Left lung (tissue), 14 donors: ENCODE data around the gene SNRNP35. TPM values are rescaled to one million over a fixed set of nuclear protein-coding genes. Genes with fewer than 3 reads are reported as not detected.
"Not testable (repeated sequence)": the region's sequence is repeated elsewhere in the genome, so short reads cannot be mapped to it uniquely, and the experiment has no call there.

Source experiments
- ATAC-seq: fragments of 200-7000 bp; cut with Tn5 transposase; one replicate; pipeline ENCODE4 v1.9.1; 2020; ENCODE audit warnings: moderate library complexity
- DNase-seq, 4 donors: peaks; one replicate each; pipeline ENCODE4 v3.0.0-alpha.2; 2013 to 2020
- H3K27ac ChIP-seq, 2 donors: fragments of 200-600 bp; sonication (generic) in 1 of 2; one replicate each; pipeline versions ENCODE4 v1.5.0 to v1.8.0; 2020 to 2021
- H3K27me3 ChIP-seq, 2 donors: fragments of 200-600 bp; sonication (generic) in 1 of 2; one replicate each; pipeline versions ENCODE4 v1.5.0 to v1.8.0; 2020 to 2021
- H3K36me3 ChIP-seq, 2 donors: fragments of 200-600 bp; sonication (generic) in 1 of 2; one replicate each; pipeline versions ENCODE4 v1.5.0 to v1.8.0; 2020 to 2021
- H3K4me1 ChIP-seq, 2 donors: fragments of 200-600 bp; one replicate each; pipeline ENCODE4 v1.8.0; 2021
- H3K4me3 ChIP-seq, 2 donors: fragments of 200-600 bp; sonication (generic) in 1 of 2; one replicate each; pipeline versions ENCODE4 v1.5.0 to v1.8.0; 2020 to 2021; ENCODE audit warnings: mild to moderate bottlenecking in 1 of 2
- H3K9me3 ChIP-seq, 2 donors: fragments of 200-600 bp; sonication (generic) in 1 of 2; one replicate each; pipeline versions ENCODE4 v1.5.0 to v1.8.0; 2020 to 2021
- CTCF ChIP-seq, 2 donors: fragments of 200-600 bp; sonication (generic) in 1 of 2; IDR thresholded peaks; one replicate each; pipeline versions ENCODE4 v1.5.0 to v1.8.0; 2021; ENCODE audit warnings: antibody characterized with exemption in 2 of 2
- intact Hi-C, 2 donors: fragments of 100-400 bp; cut with DNase I; formaldehyde crosslinking; loops; one replicate each; pipeline versions ENCODE4 v1.11.2 to v1.14.2; 2022
- long read RNA-seq, 12 donors: library from polyadenylated mRNA in 2 of 12; unstranded in 2 of 12; transcript quantifications; one replicate each; pipeline ENCODE4 v2.0.0 and lab custom pipeline, GENCODE V29; 2019 to 2026
- polyA plus RNA-seq, 6 donors: library from polyadenylated mRNA; unstranded; fragments of 120-200 nt; gene quantifications; one replicate each; pipeline ENCODE4 v1.2.1, GENCODE V29; 2013; ENCODE audit not compliant: insufficient read length in 6 of 6
- total RNA-seq, 2 donors: library from RNA; stranded (reverse); fragmentation: NEBNext Ultra II Directional; extraction: Animal tissue kit (Norgen Biotek cat#: 25700); gene quantifications; one replicate each; pipeline ENCODE4 v1.2.1, GENCODE V29; 2021
- donor health status: DM: no; HTN: yes; CAD: no.
- donor health status: DM: no; HTN: no; CAD: no.

Gene SNRNP35, protein sequence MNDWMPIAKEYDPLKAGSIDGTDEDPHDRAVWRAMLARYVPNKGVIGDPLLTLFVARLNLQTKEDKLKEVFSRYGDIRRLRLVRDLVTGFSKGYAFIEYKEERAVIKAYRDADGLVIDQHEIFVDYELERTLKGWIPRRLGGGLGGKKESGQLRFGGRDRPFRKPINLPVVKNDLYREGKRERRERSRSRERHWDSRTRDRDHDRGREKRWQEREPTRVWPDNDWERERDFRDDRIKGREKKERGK
- total RNA-seq: 10 to 100 TPM; 22.6 to 24.5 TPM
- polyA plus RNA-seq: 10 to 100 TPM; 35.3 to 42.6 (median 39.0) TPM
- long read RNA-seq, donor 1, transcript SNRNP35-203 (2 exons, 1,975 nt): major isoform, 21 of 50 reads
- long read RNA-seq, donor 1, partial matches to known transcripts: 17 of 50 reads
- long read RNA-seq, donor 1, other reads (novel, unspliced or antisense): 8 of 50 reads
- long read RNA-seq, donor 2, transcript SNRNP35-203 (2 exons, 1,975 nt): major isoform, 14 of 41 reads
- long read RNA-seq, donor 2, partial matches to known transcripts: 13 of 41 reads
- long read RNA-seq, donor 2, other reads (novel, unspliced or antisense): 9 of 41 reads
- long read RNA-seq, donor 3, transcript SNRNP35-203 (2 exons, 1,975 nt): major isoform, 11 of 12 reads
- long read RNA-seq, donor 3, partial matches to known transcripts: 0 of 12 reads
- long read RNA-seq, donor 3, other reads (novel, unspliced or antisense): 0 of 12 reads
- long read RNA-seq, donor 4, transcript SNRNP35-203 (2 exons, 1,975 nt): major isoform, 21 of 23 reads
- long read RNA-seq, donor 4, partial matches to known transcripts: 0 of 23 reads
- long read RNA-seq, donor 4, other reads (novel, unspliced or antisense): 2 of 23 reads
- long read RNA-seq, donor 5, transcript SNRNP35-203 (2 exons, 1,975 nt): major isoform, 12 of 25 reads
- long read RNA-seq, donor 5, partial matches to known transcripts: 11 of 25 reads
- long read RNA-seq, donor 5, other reads (novel, unspliced or antisense): 0 of 25 reads
- long read RNA-seq, donor 6, transcript SNRNP35-203 (2 exons, 1,975 nt): major isoform, 20 of 21 reads
- long read RNA-seq, donor 6, partial matches to known transcripts: 0 of 21 reads
- long read RNA-seq, donor 6, other reads (novel, unspliced or antisense): 0 of 21 reads
- long read RNA-seq, donor 7, transcript SNRNP35-203 (2 exons, 1,975 nt): major isoform, 6 of 18 reads
- long read RNA-seq, donor 7, partial matches to known transcripts: 0 of 18 reads
- long read RNA-seq, donor 7, other reads (novel, unspliced or antisense): 9 of 18 reads
- long read RNA-seq, donor 8, transcript SNRNP35-203 (2 exons, 1,975 nt): major isoform, 17 of 46 reads
- long read RNA-seq, donor 8, partial matches to known transcripts: 26 of 46 reads
- long read RNA-seq, donor 8, other reads (novel, unspliced or antisense): 0 of 46 reads
- long read RNA-seq, donor 9: 0 reads
- long read RNA-seq, donor 10, transcript SNRNP35-203 (2 exons, 1,975 nt): major isoform, 34 of 39 reads
- long read RNA-seq, donor 10, partial matches to known transcripts: 0 of 39 reads
- long read RNA-seq, donor 10, other reads (novel, unspliced or antisense): 2 of 39 reads
- long read RNA-seq, donor 11, transcript SNRNP35-203 (2 exons, 1,975 nt): major isoform, 14 of 46 reads
- long read RNA-seq, donor 11, partial matches to known transcripts: 17 of 46 reads
- long read RNA-seq, donor 11, other reads (novel, unspliced or antisense): 10 of 46 reads
- long read RNA-seq, donor 12, transcript SNRNP35-203 (2 exons, 1,975 nt): major isoform, 6 of 32 reads
- long read RNA-seq, donor 12, partial matches to known transcripts: 6 of 32 reads
- long read RNA-seq, donor 12, other reads (novel, unspliced or antisense): 17 of 32 reads

DNA sequence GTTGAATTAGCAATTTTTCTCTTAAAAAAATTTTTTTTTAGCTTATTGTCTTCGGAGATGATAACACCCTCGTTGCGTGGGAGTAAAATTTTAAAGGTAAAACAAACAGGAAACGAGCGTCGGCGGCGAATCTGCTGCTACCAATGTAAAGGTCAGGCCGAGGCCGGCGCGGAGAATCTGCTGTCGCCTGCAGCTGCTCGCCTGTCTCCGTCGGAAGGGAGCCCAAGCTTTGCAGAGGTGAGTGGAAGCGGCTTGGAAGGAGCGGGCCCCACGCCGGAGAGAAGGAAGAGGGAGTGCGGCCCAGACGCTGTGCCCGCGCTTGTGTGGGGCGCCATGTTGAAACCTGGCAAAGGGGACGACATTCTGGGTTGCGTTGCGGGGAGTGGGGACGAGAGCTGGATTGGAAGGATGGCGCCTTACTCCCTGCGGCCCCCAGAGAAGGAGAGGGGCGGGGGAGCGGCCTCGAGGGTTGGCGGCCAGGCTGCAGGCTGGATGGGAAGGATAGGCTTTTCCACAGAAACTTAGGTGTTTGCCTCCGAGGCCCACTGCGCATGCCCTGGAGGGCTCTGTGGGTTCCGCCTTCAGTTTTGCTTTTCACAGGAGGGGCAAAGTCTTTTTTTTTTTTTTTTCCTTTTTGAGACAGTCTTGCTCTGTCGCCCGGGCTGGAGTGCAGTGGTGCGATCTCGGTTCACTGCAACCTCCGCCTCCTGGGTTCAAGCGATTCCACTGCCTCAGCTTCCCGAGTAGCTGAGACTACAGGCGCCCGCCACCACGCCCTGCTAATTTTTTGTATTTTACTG lies at the start of gene SNRNP35:
Gene SNRNP35, plus strand, starts transcription at position 160 of the 800 bp plus-strand sequence. CDS start 7,402 bp downstream, outside the sequence.
- peak; percentile 86 to 90 (median 90) for DNase-seq
- intact Hi-C loops: no loop called here
- ATAC-seq: peak; percentile 88
- Histone ChIP-seq H3K4me1 (peaks cover 0 to 20% of the 10 kb centered on the region in 2 donors), H3K36me3 (peaks cover 0 to 3% of the 10 kb centered on the region in 2 donors), H3K9me3 (no peaks in the 10 kb centered on the region), H3K4me3 (peak within 1 kb of the TSS; percentile 59 to 72), H3K27me3 (no peaks in the 10 kb centered on the region), H3K27ac (peak within 1 kb of the TSS; percentile 99 to 100)
- TF ChIP-seq CTCF (IDR thresholded peaks at IDR 0.05): no peak

DNA sequence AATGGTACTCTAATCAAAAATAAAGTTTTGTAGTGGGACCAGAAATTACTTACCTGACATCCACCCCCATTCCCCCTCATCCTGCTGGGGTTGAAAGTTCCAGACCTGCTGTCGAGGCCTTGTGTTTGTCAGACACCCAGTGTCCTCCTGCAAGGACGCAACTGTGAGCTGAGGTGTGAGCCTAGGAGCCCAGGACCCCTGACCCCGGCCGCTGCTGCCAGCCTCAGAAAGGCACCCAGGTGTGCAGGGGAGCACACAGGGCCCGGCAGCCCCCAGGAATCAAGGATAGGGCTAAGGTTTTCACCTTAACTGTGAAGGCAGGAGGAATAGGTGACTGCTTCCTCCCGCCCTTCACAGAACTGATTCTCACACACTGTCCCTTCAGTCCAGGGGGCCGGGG lies 49.3 kb upstream of the SNRNP35 start:
- H3K27ac ChIP-seq, DNase-seq, H3K9me3 ChIP-seq, H3K4me1 ChIP-seq, ATAC-seq, H3K27me3 ChIP-seq, intact Hi-C loops, H3K4me3 ChIP-seq: not testable (repeated sequence)
- peaks cover 5 to 89% of the 10 kb centered on the region in 2 donors for H3K36me3 ChIP-seq

DNA sequence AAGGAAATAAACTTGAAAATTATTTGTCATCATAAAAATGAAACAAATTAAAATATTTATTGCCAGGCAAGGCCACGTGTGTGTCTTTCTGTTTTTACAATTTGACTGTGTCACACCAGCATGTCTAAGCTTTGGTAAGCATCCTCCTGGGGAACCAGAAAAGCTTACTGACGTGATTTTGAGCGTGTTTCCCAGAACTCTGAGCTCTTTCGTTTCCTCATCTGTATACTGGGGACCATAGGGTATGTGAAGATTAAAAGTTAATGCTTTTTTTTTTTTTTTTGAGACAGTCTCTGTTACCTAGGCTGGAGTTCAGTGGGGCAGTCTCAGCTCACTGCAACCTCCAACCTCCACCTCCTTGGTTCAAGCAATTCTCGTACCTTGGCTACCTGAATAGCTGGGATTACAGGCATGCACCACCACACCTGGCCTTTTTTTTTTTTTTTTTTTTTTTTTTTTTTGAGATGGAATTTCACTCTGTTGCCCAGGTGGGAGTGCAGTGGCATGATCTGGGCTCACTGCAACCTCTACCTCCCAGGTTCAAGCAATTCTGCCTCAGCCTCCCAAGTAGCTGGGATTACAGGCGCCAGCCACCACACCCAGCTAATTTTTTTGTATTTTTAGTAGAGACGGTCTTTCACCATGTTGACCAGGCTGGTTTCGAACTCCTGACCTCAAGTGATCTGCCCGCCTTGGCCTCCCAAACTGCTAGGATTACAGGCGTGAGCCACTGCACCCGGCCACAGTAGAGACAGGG lies 48.5 kb upstream of the SNRNP35 start:
- H3K27me3 ChIP-seq, ATAC-seq, H3K27ac ChIP-seq, H3K4me3 ChIP-seq, DNase-seq, H3K4me1 ChIP-seq, H3K9me3 ChIP-seq, intact Hi-C loops: not testable (repeated sequence)
- peaks cover 5 to 88% of the 10 kb centered on the region in 2 donors for H3K36me3 ChIP-seq

DNA sequence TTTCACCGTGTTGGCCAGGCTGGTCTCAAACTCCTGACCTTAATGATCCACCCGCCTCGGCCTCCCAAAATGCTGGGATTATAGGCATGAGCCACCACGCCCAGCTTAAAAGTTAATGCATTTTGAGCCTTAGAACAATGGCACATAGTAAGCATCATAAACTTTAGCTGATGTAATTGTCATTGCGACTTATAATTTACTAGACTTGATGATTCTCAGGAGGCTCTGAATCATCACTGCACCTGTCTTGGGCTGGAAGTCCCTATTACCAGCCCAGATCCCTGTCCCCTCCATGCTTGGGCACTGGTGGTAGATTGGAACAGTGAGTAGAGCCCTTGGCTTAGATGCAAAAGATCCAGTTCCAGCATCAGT lies 47.9 kb upstream of the SNRNP35 start:
- intact Hi-C loops: no loop called here
- H3K36me3 ChIP-seq: peaks cover 5 to 88% of the 10 kb centered on the region in 2 donors

More for the DNA sequence above, 47.9 kb upstream of the SNRNP35 start:
- no peak overlapping the region for H3K4me3 ChIP-seq
- H3K27me3 ChIP-seq: no peaks in the 10 kb centered on the region
- no peak overlapping the region for H3K27ac ChIP-seq
- no peaks in the 10 kb centered on the region for H3K4me1 ChIP-seq
- no peak for TF ChIP-seq CTCF (IDR thresholded peaks at IDR 0.05)
- no peak for ATAC-seq
- no peak for DNase-seq
- no peaks in the 10 kb centered on the region for H3K9me3 ChIP-seq
